HepG2 (cell line): ENCODE results near the gene PAQR5. TPM values are rescaled to one million over a fixed set of nuclear protein-coding genes. Genes with fewer than 3 reads are reported as not detected.

ENCODE experiments used
- ATAC-seq: fragments of 200-7000 bp; cut with Tn5 transposase; 3 replicates; pipeline ENCODE4 v1.9.1; 2020; ENCODE audit warnings: mild to moderate bottlenecking, moderate library complexity
- BruUV-seq: library from RNA; stranded (reverse); fragments of 400-500 nt; replicated peaks from 2 replicates; lab custom pipeline; 2021; lab: Mats Ljungman, UMichigan
- CTCF ChIA-PET: fragments of 300-600 bp; formaldehyde crosslinking; extraction: SDS; loops from one replicate; lab custom pipeline; 2021; ENCODE audit warnings: low total read pairs, inconsistent platforms, low intra/inter-chr PET ratio; lab: Yijun Ruan, JAX
- POLR2A ChIA-PET: fragments of 350-600 bp; sonication (Branson Sonifier 250); formaldehyde crosslinking; loops from one replicate; lab custom pipeline; 2020; ENCODE audit warnings: antibody characterized with exemption, inconsistent platforms; lab: Yijun Ruan, JAX
- DNase-seq: peaks from one replicate; pipeline ENCODE4 v3.0.0-alpha.2; 2015; ENCODE audit warnings: low spot score
- FAIRE-seq: peaks from 3 replicates; lab custom pipeline; 2011; peaks lifted over from hg19 to GRCh38; lab: Jason Lieb, UNC
- H2AFZ ChIP-seq: one replicate; pipeline ENCODE4 v1.6.1; 2011; ENCODE audit warnings: low read length, inconsistent platforms
- H3K27ac ChIP-seq: fragments of 300-600 bp; 3 replicates; pipeline ENCODE4 v1.8.0; 2011; ENCODE audit warnings: mixed run types, mild to moderate bottlenecking, mixed read lengths, low read length, inconsistent platforms; ENCODE audit not compliant: insufficient read depth; ENCODE audit errors: extremely low read length
- H3K27me3 ChIP-seq, 2 experiments: fragments of 200-600 bp in 1 of 2; 2 replicates in 1 of 2; 3 replicates in 1 of 2; pipeline versions ENCODE4 v1.6.0 to v1.8.0; 2011; ENCODE audit warnings: low read length in 2 of 2, mild to moderate bottlenecking in 2 of 2, moderate library complexity in 2 of 2, inconsistent platforms in 1 of 2; ENCODE audit not compliant: insufficient read depth in 2 of 2, control insufficient read depth in 1 of 2
- H3K36me3 ChIP-seq, 2 experiments: fragments of 200-600 bp in 1 of 2; replicated peaks in 1 of 2; 2 replicates in 1 of 2; 3 replicates in 1 of 2; pipeline versions ENCODE4 v1.5.1 to v1.8.0; 2011; ENCODE audit warnings: low read length in 2 of 2, inconsistent platforms in 1 of 2; ENCODE audit not compliant: insufficient read depth in 2 of 2, control insufficient read depth in 1 of 2
- H3K4me1 ChIP-seq: 2 replicates; pipeline ENCODE4 v1.5.1; 2012; ENCODE audit warnings: low read length, inconsistent platforms; ENCODE audit not compliant: insufficient read depth
- H3K4me2 ChIP-seq: 2 replicates; pipeline ENCODE4 v1.6.0; 2011; ENCODE audit warnings: low read depth, low read length, inconsistent platforms
- H3K4me3 ChIP-seq, 3 experiments: fragments of 200-600 bp in 1 of 3; sonication (generic), shearing (Covaris generic) in 1 of 3; replicated peaks in 1 of 3; 2 replicates each; pipeline ENCODE4 v1.5.1; 2011 to 2016; ENCODE audit warnings: low read length in 3 of 3, inconsistent platforms in 2 of 3, low read depth in 2 of 3, mild to moderate bottlenecking in 2 of 3, control low read depth in 1 of 3, mixed read lengths in 1 of 3; ENCODE audit not compliant: insufficient read depth in 1 of 3
- H3K79me2 ChIP-seq: one replicate; pipeline ENCODE4 v1.6.1; 2011; ENCODE audit warnings: low read length, inconsistent platforms; ENCODE audit not compliant: insufficient read depth
- H3K9ac ChIP-seq: 2 replicates; pipeline ENCODE4 v1.6.0; 2011; ENCODE audit warnings: mild to moderate bottlenecking, low read depth, low read length, inconsistent platforms; ENCODE audit not compliant: insufficient read depth
- H3K9me3 ChIP-seq: 2 replicates; pipeline ENCODE4 v1.5.1; 2012; ENCODE audit warnings: mild to moderate bottlenecking, low read length
- H4K20me1 ChIP-seq: 2 replicates; pipeline ENCODE4 v1.6.0; 2011; ENCODE audit warnings: inconsistent platforms, mild to moderate bottlenecking, low read length, moderate library complexity; ENCODE audit not compliant: insufficient read depth
- CREM ChIP-seq, 2 experiments: sonication (generic) in 1 of 2; formaldehyde crosslinking in 1 of 2; IDR thresholded peaks; 2 replicates each; pipeline versions ENCODE4 v1.4.0 to v1.6.1; 2016 to 2020; ENCODE audit warnings: antibody characterized with exemption in 1 of 2, mild to moderate bottlenecking in 1 of 2, missing genetic modification reagents in 1 of 2
- HCFC1 ChIP-seq: fragments of 150-350 bp; IDR thresholded peaks from 2 replicates; pipeline ENCODE4 v1.6.1; 2014; ENCODE audit warnings: low read depth, low read length
- MAFF ChIP-seq: IDR thresholded peaks from 2 replicates; pipeline ENCODE4 v1.6.1; 2011; ENCODE audit warnings: low read depth, low read length, improper control_type of control experiment
- MAFK ChIP-seq, 2 experiments: IDR thresholded peaks in 1 of 2; conservative IDR thresholded peaks in 1 of 2; 2 replicates each; pipeline ENCODE4 v1.6.1; 2011; ENCODE audit warnings: improper control_type of control experiment in 2 of 2, low read length in 2 of 2
- NPAS2 ChIP-seq: sonication (generic); formaldehyde crosslinking; IDR thresholded peaks from 2 replicates; pipeline ENCODE4 v1.8.0; 2022; ENCODE audit warnings: mild to moderate bottlenecking, missing genetic modification reagents, borderline replicate concordance
- PAX8 ChIP-seq: sonication (generic); formaldehyde crosslinking; IDR thresholded peaks from 2 replicates; pipeline ENCODE4 v1.8.0; 2022; ENCODE audit warnings: mild to moderate bottlenecking, missing genetic modification reagents, borderline replicate concordance
- SYNCRIP ChIP-seq: fragments of 200-400 bp; formaldehyde crosslinking; IDR thresholded peaks from 2 replicates; pipeline ENCODE4 v1.6.1; 2018; ENCODE audit warnings: mild to moderate bottlenecking, low read depth, low read length; ENCODE audit not compliant: insufficient read depth
- TSC22D2 ChIP-seq: sonication (generic); formaldehyde crosslinking; IDR thresholded peaks from 2 replicates; pipeline ENCODE4 v1.5.1; 2020; ENCODE audit warnings: missing genetic modification reagents, mild to moderate bottlenecking, borderline replicate concordance
- YY1 ChIP-seq: IDR thresholded peaks from 2 replicates; pipeline ENCODE4 v1.6.1; 2011; ENCODE audit warnings: low read length, low read depth, moderate library complexity, mild to moderate bottlenecking; ENCODE audit not compliant: insufficient read depth, insufficient replicate concordance
- ZNF790 ChIP-seq: sonication (generic); formaldehyde crosslinking; IDR thresholded peaks from 2 replicates; pipeline ENCODE4 v1.8.0; 2022; ENCODE audit warnings: missing genetic modification reagents, mild to moderate bottlenecking, borderline replicate concordance
- ZNF841 ChIP-seq: sonication (generic); formaldehyde crosslinking; IDR thresholded peaks from 2 replicates; pipeline ENCODE4 v1.8.1; 2023; ENCODE audit warnings: missing genetic modification reagents, borderline replicate concordance
- ZNF891 ChIP-seq: sonication (generic); formaldehyde crosslinking; IDR thresholded peaks from 2 replicates; pipeline ENCODE4 v1.5.0; 2020; ENCODE audit warnings: mild to moderate bottlenecking, missing genetic modification reagents
- WGBS: methylation state at CpG from one replicate; pipeline ENCODE4 v1.1.6; 2017; ENCODE audit warnings: low lambda C conversion rate; 5-methylcytosine and 5-hydroxymethylcytosine counted together
- in situ Hi-C: cut with HindIII; loops from 2 replicates; pipeline ENCODE4 v1.10.0; 2017; ENCODE audit warnings: low pct_unique_long_range_greater_than_20kb; ENCODE audit not compliant: extremely low pct_ligation_motif_present
- intact Hi-C: fragments of 100-400 bp; cut with micrococcal nuclease; formaldehyde crosslinking; loops from one replicate; pipeline ENCODE4 v1.10.0; 2022; ENCODE audit not compliant: unreplicated experiment
- polyA plus RNA-seq, 8 experiments: library from polyadenylated mRNA; depleted of rRNA in 3 of 8; stranded (reverse) in 7 of 8; unstranded in 1 of 8; fragments of >200 nt; fragmentation: Illumina TruSeq in 4 of 8; extraction: Trizol in 4 of 8; gene quantifications; 2 replicates each; pipeline versions ENCODE4 v1.2.1 to v1.2.3, GENCODE V29; 2011 to 2016; ENCODE audit warnings: low read depth in 4 of 8, missing spikeins in 1 of 8, mixed read lengths in 1 of 8; ENCODE audit not compliant: insufficient read depth in 1 of 8
- total RNA-seq, 5 experiments: library from RNA; depleted of rRNA; stranded (reverse); fragments of >200 nt; fragmentation: Illumina TruSeq; extraction: Trizol; gene quantifications; 2 replicates each; pipeline ENCODE4 v1.2.3, GENCODE V29; 2016; ENCODE audit warnings: low read depth in 1 of 5
- TF ChIP-seq, protein P1 (sequence below): sonication (generic); formaldehyde crosslinking; IDR thresholded peaks from 2 replicates; pipeline ENCODE4 v1.9.0; 2022; ENCODE audit warnings: low read depth, missing genetic modification reagents
- TF ChIP-seq, protein P2 (sequence below): sonication (generic); formaldehyde crosslinking; IDR thresholded peaks from 2 replicates; pipeline ENCODE4 v1.5.1; 2020; ENCODE audit warnings: missing genetic modification reagents, mild to moderate bottlenecking, borderline replicate concordance
- TF ChIP-seq, protein P3 (sequence below): IDR thresholded peaks from 2 replicates; pipeline ENCODE4 v1.6.1; 2016; ENCODE audit warnings: low read depth, control low read depth
- TF ChIP-seq, protein P4 (sequence below), 2 experiments: sonication (generic) in 1 of 2; formaldehyde crosslinking in 1 of 2; IDR thresholded peaks; 2 replicates each; pipeline versions ENCODE4 v1.5.1 to v1.6.1; 2011 to 2020; ENCODE audit warnings: borderline replicate concordance in 1 of 2, low read depth in 1 of 2, low read length in 1 of 2, mild to moderate bottlenecking in 1 of 2, missing genetic modification reagents in 1 of 2, moderate library complexity in 1 of 2

The PAQR5 gene
- total and polyA plus RNA-seq, 2 of the 13 experiments (the other 11 are each of a cell fraction or from before 2014, with no cell fraction given), result 0.53 to 1.3 TPM

DNA sequence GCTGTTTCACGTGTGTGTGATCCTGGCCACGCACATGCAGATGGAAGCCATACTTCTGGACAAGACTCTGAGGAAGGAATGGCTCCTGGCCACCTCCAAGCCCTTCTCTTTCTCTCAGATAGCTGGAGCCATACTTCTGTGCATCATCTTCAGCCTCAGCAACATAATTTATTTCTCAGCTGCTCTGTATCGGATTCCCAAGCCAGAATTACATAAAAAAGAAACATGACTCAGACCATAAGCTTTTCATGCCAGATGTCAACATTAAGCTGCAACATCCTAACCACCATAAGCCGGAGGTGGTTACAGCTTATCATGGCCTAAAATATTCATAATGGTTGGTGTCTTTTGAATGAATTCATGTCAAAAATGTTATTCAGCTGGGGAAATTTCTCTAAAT lies 104.9 kb downstream of the PAQR5 start (continued):
- no peak for TF ChIP-seq ZNF841 (CRISPR knock-in tag)
- TF ChIP-seq YY1, result no peak
- TF ChIP-seq, protein P1, sequence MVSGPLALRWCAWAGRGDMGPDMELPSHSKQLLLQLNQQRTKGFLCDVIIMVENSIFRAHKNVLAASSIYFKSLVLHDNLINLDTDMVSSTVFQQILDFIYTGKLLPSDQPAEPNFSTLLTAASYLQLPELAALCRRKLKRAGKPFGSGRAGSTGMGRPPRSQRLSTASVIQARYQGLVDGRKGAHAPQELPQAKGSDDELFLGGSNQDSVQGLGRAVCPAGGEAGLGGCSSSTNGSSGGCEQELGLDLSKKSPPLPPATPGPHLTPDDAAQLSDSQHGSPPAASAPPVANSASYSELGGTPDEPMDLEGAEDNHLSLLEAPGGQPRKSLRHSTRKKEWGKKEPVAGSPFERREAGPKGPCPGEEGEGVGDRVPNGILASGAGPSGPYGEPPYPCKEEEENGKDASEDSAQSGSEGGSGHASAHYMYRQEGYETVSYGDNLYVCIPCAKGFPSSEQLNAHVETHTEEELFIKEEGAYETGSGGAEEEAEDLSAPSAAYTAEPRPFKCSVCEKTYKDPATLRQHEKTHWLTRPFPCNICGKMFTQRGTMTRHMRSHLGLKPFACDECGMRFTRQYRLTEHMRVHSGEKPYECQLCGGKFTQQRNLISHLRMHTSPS, result no peak

DNA sequence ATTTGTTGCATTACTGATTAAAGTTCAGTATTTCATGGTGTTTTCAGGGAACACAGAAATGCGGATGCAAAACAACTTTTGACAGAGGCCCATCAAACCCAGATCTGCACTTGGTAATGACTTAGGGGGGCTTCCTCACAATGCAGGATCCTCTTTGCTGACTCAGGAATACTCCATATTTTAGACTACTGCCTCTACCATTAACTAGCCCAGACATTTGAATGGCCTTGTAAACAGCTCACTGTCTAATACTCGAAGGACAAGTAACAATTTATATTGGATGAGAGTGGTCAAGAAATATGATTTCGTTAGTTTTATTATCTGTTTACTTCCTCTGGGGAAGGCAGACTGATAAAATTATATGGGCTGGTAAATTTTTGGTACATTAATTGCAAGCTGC lies 106.4 kb downstream of the PAQR5 start:
- Histone ChIP-seq H3K36me3 (no peaks in the 10 kb centered on the region), H3K79me2 (no peaks in the 10 kb centered on the region), H3K4me3 (no peak overlapping the region), H3K4me2 (no peak overlapping the region), H3K9ac (no peak overlapping the region), H3K9me3 (no peaks in the 10 kb centered on the region), H3K4me1 (no peaks in the 10 kb centered on the region), H4K20me1 (no peaks in the 10 kb centered on the region), H3K27ac (no peak overlapping the region), H3K27me3 (no peaks in the 10 kb centered on the region), H2AFZ (no peak overlapping the region)
- CTCF ChIA-PET, result no interaction called here
- WGBS, result 53% methylated on average over 3 of the region's 3 CpGs
- no peak for FAIRE-seq
- POLR2A ChIA-PET, result no interaction called here
- no peak for DNase-seq
- TF ChIP-seq ZNF891 (CRISPR knock-in tag), result no peak
- TF ChIP-seq MAFF, result peak; percentile 51; the same call in 1 of the 2 replicates
- TF ChIP-seq TSC22D2 (CRISPR knock-in tag), result no peak
- TF ChIP-seq SYNCRIP, result no peak
- no peak for TF ChIP-seq NPAS2 (CRISPR knock-in tag)
- no peak for TF ChIP-seq ZNF790 (CRISPR knock-in tag)
- no peak for TF ChIP-seq PAX8
- TF ChIP-seq, protein P2, sequence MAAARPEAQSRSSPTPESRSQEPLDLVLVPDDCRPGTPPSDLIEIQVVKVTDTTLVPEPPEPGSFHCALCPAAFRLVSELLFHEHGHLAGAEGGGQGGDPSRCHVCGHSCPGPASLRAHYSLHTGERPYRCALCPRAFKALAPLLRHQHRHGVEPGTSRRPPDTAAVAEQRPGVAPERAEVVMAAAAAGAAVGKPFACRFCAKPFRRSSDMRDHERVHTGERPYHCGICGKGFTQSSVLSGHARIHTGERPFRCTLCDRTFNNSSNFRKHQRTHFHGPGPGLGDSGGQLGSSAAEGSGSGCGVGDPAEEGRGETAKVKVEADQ (CRISPR knock-in tag), result no peak
- no peak for TF ChIP-seq HCFC1
- peak; percentile 32 to 76; a peak in 2 of 4 replicates for TF ChIP-seq MAFK (conservative IDR thresholded peaks at IDR 0.05 in 1 of 2, IDR thresholded peaks at IDR 0.05 in 1 of 2; ENCODE audit: low read length in 2 of 2)
- TF ChIP-seq, protein P3, sequence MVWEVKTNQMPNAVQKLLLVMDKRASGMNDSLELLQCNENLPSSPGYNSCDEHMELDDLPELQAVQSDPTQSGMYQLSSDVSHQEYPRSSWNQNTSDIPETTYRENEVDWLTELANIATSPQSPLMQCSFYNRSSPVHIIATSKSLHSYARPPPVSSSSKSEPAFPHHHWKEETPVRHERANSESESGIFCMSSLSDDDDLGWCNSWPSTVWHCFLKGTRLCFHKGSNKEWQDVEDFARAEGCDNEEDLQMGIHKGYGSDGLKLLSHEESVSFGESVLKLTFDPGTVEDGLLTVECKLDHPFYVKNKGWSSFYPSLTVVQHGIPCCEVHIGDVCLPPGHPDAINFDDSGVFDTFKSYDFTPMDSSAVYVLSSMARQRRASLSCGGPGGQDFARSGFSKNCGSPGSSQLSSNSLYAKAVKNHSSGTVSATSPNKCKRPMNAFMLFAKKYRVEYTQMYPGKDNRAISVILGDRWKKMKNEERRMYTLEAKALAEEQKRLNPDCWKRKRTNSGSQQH, result no peak
- TF ChIP-seq, protein P4, sequence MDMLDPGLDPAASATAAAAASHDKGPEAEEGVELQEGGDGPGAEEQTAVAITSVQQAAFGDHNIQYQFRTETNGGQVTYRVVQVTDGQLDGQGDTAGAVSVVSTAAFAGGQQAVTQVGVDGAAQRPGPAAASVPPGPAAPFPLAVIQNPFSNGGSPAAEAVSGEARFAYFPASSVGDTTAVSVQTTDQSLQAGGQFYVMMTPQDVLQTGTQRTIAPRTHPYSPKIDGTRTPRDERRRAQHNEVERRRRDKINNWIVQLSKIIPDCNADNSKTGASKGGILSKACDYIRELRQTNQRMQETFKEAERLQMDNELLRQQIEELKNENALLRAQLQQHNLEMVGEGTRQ (IDR thresholded peaks at IDR 0.05; ENCODE audit: low read depth, low read length), result no peak
- TF ChIP-seq, protein P4 (CRISPR knock-in tag; IDR thresholded peaks at IDR 0.05; ENCODE audit: borderline replicate concordance), result no peak
- no peak for TF ChIP-seq CREM (IDR thresholded peaks at IDR 0.05)
- TF ChIP-seq CREM (CRISPR knock-in tag; IDR thresholded peaks at IDR 0.05), result no peak
- intact Hi-C loops (no loop called here), in situ Hi-C loops (no loop called here)
- ATAC-seq, result no peak
- BruUV-seq, result no TSS peak
